Fibroblast of upper back skin (primary cell): ENCODE data around the gene SPRR5.

Experiments used
- DNase-seq: peaks from one replicate; pipeline ENCODE4 v3.0.0-alpha.2; 2013

Gene SPRR5

GRCh38 chr1:152946651-152947256 lies at the start of gene SPRR5:
SPRR5 (plus strand) TSS chr1:152947206; CDS start chr1:152948555, 1,349 bp downstream.
- DNase-seq: no peak

GRCh38 chr1:152899027-152899426 lies 48.0 kb upstream of the SPRR5 start:
- no peak for DNase-seq

- DNase-seq: no peak
These were observed 47.1 kb upstream of the SPRR5 start for GRCh38 chr1:152899883-152900282.

- DNase-seq: no peak
These were observed 45.4 kb upstream of the SPRR5 start for GRCh38 chr1:152901631-152902030.

GRCh38 chr1:152902636-152903035 lies 44.4 kb upstream of the SPRR5 start:
- no peak for DNase-seq

GRCh38 chr1:152904688-152905440 lies 42.1 kb upstream of the SPRR5 start:
- no peak for DNase-seq

GRCh38 chr1:152906023-152906565 lies 40.9 kb upstream of the SPRR5 start:
- peak; percentile 71 for DNase-seq

GRCh38 chr1:152907686-152908601 lies 39.1 kb upstream of the SPRR5 start, which contains the start of gene IVL:
IVL (plus strand) TSS chr1:152908546; CDS start chr1:152909798, 1,252 bp downstream.
- DNase-seq: peak; percentile 40

- no peak for DNase-seq
These were observed 37.8 kb upstream of the SPRR5 start for GRCh38 chr1:152909206-152909605.

- no peak for DNase-seq
These were observed 34.5 kb upstream of the SPRR5 start for GRCh38 chr1:152912471-152912870.

- no peak for DNase-seq
These were observed 34.1 kb upstream of the SPRR5 start for GRCh38 chr1:152912900-152913299.

GRCh38 chr1:152917794-152918193 lies 29.2 kb upstream of the SPRR5 start:
- no peak for DNase-seq

GRCh38 chr1:152919071-152919470 lies 27.9 kb upstream of the SPRR5 start:
- peak; percentile 12 for DNase-seq

GRCh38 chr1:152924191-152924590 lies 22.8 kb upstream of the SPRR5 start:
- DNase-seq: no peak

GRCh38 chr1:152926091-152926490 lies 20.9 kb upstream of the SPRR5 start:
- peak; percentile 50 for DNase-seq

GRCh38 chr1:152928671-152929070 lies 18.3 kb upstream of the SPRR5 start:
- DNase-seq: no peak

- no peak for DNase-seq
These were observed 14.7 kb upstream of the SPRR5 start for GRCh38 chr1:152932170-152932811.

GRCh38 chr1:152933196-152933595 lies 13.8 kb upstream of the SPRR5 start:
- no peak for DNase-seq

GRCh38 chr1:152940614-152941013 lies 6.4 kb upstream of the SPRR5 start:
- no peak for DNase-seq

GRCh38 chr1:152941037-152941711 lies 5.8 kb upstream of the SPRR5 start:
- DNase-seq: no peak

- no peak for DNase-seq
These were observed 4.8 kb upstream of the SPRR5 start for GRCh38 chr1:152942161-152942560.

- no peak for DNase-seq
These were observed 758 bp upstream of the SPRR5 start for GRCh38 chr1:152946248-152946647.
